Glutamatergic neuron (in vitro differentiated cells): ENCODE results near the gene ZNF878. TPM values are rescaled to one million over a fixed set of nuclear protein-coding genes. Genes with fewer than 3 reads are reported as not detected.

Experiments used
- DNase-seq: peaks from one replicate; pipeline ENCODE4 v3.0.0; 2022
- H3K27ac Mint-ChIP-seq: one replicate; pipeline ENCODE4 v1.8.0; 2020; ENCODE audit warnings: mild to moderate bottlenecking, mixed read lengths, inconsistent platforms; ENCODE audit not compliant: unreplicated experiment
- H3K27me3 Mint-ChIP-seq: one replicate; pipeline ENCODE4 v1.8.0; 2020; ENCODE audit warnings: mild to moderate bottlenecking, moderate library complexity, mixed read lengths, inconsistent platforms; ENCODE audit not compliant: unreplicated experiment
- H3K36me3 Mint-ChIP-seq: one replicate; pipeline ENCODE4 v1.8.0; 2020; ENCODE audit warnings: mild to moderate bottlenecking, mixed read lengths, inconsistent platforms; ENCODE audit not compliant: unreplicated experiment
- H3K4me1 Mint-ChIP-seq: one replicate; pipeline ENCODE4 v1.8.0; 2020; ENCODE audit warnings: mild to moderate bottlenecking, low read depth, mixed read lengths, inconsistent platforms; ENCODE audit not compliant: unreplicated experiment
- H3K4me3 Mint-ChIP-seq: one replicate; pipeline ENCODE4 v1.8.0; 2020; ENCODE audit warnings: mild to moderate bottlenecking, mixed read lengths, inconsistent platforms; ENCODE audit not compliant: unreplicated experiment
- H3K9me3 Mint-ChIP-seq: one replicate; pipeline ENCODE4 v1.8.0; 2020; ENCODE audit warnings: mild to moderate bottlenecking, moderate library complexity, mixed read lengths, inconsistent platforms; ENCODE audit not compliant: unreplicated experiment
- CTCF ChIP-seq: fragments of 200-600 bp; sonication (generic); IDR thresholded peaks from one replicate; pipeline ENCODE4 v1.5.0; 2021; ENCODE audit not compliant: partially characterized antibody, unreplicated experiment
- total RNA-seq: library from RNA; stranded (reverse); fragmentation: NEBNext Ultra II Directional; extraction: Animal tissue kit (Norgen Biotek cat#: 25700); gene quantifications from one replicate; pipeline ENCODE4 v1.2.1, GENCODE V29; 2021; ENCODE audit not compliant: unreplicated experiment

Gene ZNF878
- total RNA-seq, 1 donor from 2014 or later: 1.6 TPM

- Mint-ChIP-seq H3K36me3 (peaks cover 11% of the 10 kb centered on the region), H3K27me3 (no peaks in the 10 kb centered on the region), H3K4me3 (peak overlapping the region; percentile 84), H3K4me1 (peaks cover 4% of the 10 kb centered on the region), H3K9me3 (peaks cover 2% of the 10 kb centered on the region), H3K27ac (no peak overlapping the region)
- DNase-seq: no peak
- TF ChIP-seq CTCF: no peak
Measured at GRCh38 chr19:12034198-12034597, 18.6 kb downstream of the ZNF878 start.

DNA sequence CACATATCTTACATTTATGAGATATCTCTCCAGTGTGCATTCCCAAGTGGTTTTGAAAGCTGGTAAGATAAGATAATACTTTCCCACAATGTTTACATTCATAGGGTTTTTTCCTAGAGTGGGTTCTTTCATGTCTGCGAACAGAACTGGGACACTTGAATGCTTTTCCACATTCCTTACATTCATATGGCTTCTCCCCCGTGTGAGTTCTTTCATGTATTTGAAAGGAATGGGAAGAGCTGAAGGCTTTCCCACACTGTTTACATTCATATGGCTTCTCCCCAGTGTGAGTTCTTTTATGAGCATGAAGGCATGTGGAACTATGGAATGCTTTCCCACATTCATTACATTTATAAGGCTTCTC lies 37.0 kb downstream of the ZNF878 start:
- Mint-ChIP-seq H3K27me3 (peaks cover under 1% of the 10 kb centered on the region), H3K36me3 (peaks cover 56% of the 10 kb centered on the region), H3K27ac (no peak overlapping the region), H3K4me3 (peak overlapping the region; percentile 20), H3K9me3 (peaks cover 21% of the 10 kb centered on the region), H3K4me1 (no peaks in the 10 kb centered on the region)
- DNase-seq: no peak
- TF ChIP-seq CTCF: no peak

DNA sequence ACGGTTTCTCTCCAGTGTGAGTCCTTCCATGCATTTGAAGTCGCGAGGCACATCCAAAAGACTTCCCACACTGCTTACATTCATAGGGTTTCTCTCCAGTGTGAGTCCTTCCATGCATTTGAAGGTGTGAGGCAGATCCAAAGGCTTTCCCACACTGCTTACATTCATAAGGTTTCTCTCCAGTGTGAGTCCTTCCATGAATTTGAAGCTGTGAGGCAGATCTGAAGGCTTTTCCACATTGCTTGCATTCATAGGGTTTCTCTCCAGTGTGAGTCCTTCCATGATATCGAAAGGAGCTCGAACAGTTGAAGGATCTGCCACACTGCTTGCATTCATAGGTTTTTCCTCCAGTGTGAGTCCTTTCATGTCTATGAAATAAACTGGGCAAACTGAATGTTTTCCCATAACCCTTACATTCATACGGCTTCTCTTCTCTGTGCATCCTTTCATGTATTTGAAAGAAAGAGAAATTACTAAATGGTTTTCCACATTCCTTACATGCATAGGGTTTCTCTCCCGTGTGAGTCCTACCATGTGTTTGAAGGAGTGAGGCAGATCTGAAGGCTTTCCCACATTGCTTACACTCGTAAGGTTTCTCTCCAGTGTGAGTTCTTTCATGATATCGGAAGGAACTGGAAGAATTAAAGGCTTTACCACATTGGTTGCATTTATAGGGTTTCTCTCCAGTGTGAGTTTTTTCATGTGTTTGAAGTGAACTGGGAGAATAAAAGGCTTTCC lies 37.6 kb downstream of the ZNF878 start:
- Mint-ChIP-seq H3K27me3 (peaks cover 4% of the 10 kb centered on the region), H3K36me3 (peaks cover 59% of the 10 kb centered on the region), H3K4me3 (no peak overlapping the region), H3K27ac (no peak overlapping the region), H3K9me3 (peaks cover 21% of the 10 kb centered on the region), H3K4me1 (no peaks in the 10 kb centered on the region)
- DNase-seq: no peak
- no peak for TF ChIP-seq CTCF

DNA sequence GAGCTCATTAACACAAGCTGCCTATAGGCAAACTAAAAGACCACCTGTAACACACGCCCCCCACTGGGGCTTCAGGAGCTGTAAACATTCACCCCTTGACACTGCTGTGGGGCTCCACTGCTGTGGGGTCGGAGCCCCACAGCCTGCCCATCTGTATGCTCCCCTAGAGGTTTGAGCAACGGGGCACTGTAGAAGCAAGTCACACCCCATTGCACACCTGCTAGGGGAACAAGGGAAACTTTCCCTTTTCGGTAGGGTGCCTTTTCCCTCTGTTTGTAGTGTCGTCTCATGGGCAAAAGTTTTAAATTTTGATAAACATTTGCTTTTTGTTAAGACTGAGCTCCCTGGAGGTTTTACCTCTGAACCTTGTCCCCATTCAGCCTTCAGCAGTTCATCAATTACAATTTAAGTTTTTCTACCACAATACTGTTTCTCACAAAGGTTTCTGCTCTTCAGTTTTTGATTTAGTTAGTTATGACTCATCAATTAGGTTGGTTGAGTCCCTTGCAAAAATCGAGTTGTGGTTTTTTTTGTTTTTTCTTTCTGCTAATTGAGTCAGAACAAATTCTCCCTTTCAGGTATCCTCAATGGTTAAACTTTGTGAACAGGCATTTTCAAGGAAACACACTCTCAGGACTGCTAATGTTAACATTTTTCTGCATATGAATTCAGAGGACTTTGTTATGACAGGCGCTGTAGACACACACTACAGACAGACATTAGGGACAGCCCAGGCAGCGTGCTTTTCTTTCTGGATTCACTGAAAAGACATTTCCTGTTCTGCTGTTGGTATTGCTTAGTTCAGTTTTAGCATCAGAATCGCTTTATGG lies 52.4 kb downstream of the ZNF878 start:
- Mint-ChIP-seq H3K4me1 (no peaks in the 10 kb centered on the region), H3K4me3 (no peak overlapping the region), H3K27me3 (peaks cover 3% of the 10 kb centered on the region), H3K36me3 (peaks cover 26% of the 10 kb centered on the region), H3K27ac (no peak overlapping the region), H3K9me3 (peaks cover 1% of the 10 kb centered on the region)
- no peak for TF ChIP-seq CTCF
- DNase-seq: no peak

DNA sequence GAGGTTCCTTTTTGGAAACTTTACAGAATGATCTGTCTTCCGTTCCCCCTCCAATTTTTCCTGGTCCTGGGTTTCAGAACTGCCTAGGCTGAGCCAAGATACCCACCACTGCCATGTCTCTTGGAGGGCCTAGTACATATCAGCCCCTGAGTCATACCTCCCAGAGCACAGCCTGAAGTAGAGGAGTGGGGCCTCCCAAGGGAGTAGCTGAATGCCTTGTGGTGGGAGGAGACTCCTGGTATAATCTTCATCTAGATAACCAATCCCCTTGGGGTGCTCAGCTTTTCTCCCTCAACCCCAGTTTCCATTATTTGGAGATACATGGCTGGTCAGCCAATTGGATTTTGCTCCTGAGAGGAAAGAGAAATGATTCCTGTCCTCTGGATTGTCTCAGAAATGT lies 57.6 kb downstream of the ZNF878 start:
- no peak for DNase-seq
- peaks cover 1% of the 10 kb centered on the region for H3K9me3 Mint-ChIP-seq
- H3K36me3 Mint-ChIP-seq: peaks cover 27% of the 10 kb centered on the region
- TF ChIP-seq CTCF: no peak
- no peak overlapping the region for H3K27ac Mint-ChIP-seq
- peaks cover 3% of the 10 kb centered on the region for H3K27me3 Mint-ChIP-seq
- peaks cover 2% of the 10 kb centered on the region for H3K4me1 Mint-ChIP-seq
- H3K4me3 Mint-ChIP-seq: no peak overlapping the region
